ENCODE data around the gene ANKH.

DNA sequence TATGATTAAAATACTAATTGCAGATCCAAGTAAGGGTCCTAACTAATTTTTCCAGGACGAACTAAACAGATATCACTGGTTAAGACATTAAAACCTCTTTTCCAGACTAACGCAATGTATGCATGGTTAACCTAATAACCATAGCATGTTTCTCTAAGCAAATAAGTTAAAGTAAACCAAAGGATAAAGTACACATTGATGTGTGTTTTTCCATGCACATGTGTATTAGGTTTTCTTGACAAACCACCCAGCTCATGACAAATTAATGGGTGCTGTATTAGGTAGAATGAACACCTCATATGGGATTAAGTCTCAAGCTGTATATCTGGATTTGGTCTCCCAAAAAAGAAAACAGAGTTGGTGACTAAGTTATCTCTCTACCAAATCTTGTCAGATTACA, 45.6 kb downstream of the ANKH start:
- TF ChIP-seq EZH2 (IDR thresholded peaks at IDR 0.05; ENCODE audit: borderline replicate concordance, low read length): no peak
- TF ChIP-seq, protein P1, sequence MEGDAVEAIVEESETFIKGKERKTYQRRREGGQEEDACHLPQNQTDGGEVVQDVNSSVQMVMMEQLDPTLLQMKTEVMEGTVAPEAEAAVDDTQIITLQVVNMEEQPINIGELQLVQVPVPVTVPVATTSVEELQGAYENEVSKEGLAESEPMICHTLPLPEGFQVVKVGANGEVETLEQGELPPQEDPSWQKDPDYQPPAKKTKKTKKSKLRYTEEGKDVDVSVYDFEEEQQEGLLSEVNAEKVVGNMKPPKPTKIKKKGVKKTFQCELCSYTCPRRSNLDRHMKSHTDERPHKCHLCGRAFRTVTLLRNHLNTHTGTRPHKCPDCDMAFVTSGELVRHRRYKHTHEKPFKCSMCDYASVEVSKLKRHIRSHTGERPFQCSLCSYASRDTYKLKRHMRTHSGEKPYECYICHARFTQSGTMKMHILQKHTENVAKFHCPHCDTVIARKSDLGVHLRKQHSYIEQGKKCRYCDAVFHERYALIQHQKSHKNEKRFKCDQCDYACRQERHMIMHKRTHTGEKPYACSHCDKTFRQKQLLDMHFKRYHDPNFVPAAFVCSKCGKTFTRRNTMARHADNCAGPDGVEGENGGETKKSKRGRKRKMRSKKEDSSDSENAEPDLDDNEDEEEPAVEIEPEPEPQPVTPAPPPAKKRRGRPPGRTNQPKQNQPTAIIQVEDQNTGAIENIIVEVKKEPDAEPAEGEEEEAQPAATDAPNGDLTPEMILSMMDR (conservative IDR thresholded peaks at IDR 0.05 in 1 of 2, IDR thresholded peaks at IDR 0.05 in 1 of 2; ENCODE audit: extremely low read depth in 1 of 2, insufficient read depth in 1 of 2, low read depth in 1 of 2, low read length in 2 of 2): no peak
